DMS79 treated with DMSO at 0.1 percent for 48 hours (cell line): ENCODE measurements around the gene ABCB10.
"Not testable (repeated sequence)": the region's sequence is repeated elsewhere in the genome, so short reads cannot be mapped to it uniquely, and the experiment has no call there.

Experiments
- DNase-seq: peaks from one replicate; lab custom pipeline; 2025; lab: John Stamatoyannopoulos, UW

The ABCB10 gene

DNA sequence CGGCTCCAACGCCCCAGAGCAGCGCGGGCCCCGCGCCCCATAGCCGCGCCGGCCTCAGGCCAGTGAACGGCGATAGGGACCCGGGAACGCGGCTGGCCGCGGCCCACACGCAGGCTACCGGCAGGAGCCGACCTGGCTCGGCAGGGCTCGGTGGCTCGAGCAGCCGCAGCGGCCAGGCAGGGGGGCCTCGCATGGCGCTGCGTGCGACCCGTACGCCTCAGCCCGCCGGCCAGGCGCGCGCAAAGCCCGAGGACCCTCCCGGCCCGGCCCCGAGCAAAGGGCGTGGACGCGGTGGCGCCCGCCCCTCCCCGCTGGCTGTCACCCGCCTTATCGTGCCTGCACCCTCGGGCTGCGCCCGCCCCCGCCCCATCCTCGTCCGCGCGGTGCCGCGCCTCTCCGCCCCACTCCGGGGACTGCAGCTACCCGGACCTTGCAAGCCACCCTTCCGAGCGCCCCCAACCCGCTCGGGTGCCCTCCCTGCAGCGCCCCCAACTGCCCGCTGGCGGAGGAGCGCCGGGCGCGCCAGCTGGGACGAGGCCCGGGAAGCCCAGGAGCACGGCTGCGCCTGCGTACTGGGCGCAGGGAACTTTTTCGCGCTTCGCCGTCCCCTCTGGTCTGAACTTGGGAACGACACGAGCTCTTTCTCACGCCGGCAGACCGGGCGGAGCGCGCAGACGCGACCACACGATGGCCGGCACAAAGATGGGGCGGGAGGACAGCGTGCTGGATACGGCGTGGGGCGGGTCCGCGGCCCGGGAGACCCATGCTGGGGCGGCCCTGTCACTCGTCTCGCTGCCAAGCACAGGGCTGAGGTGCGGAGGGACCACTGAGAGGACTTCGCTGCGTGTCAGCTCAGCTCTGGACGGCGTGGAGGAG is at the start of gene ABCB10:
Gene ABCB10 (minus strand): TSS at position 248 of the 876 bp plus-strand sequence. CDS start 55 bp downstream, at position 193.
- peak; percentile 94 for DNase-seq

- DNase-seq: no peak
These were observed 48.9 kb upstream of the ABCB10 start for GRCh38 chr1:229607370-229607769.

DNA sequence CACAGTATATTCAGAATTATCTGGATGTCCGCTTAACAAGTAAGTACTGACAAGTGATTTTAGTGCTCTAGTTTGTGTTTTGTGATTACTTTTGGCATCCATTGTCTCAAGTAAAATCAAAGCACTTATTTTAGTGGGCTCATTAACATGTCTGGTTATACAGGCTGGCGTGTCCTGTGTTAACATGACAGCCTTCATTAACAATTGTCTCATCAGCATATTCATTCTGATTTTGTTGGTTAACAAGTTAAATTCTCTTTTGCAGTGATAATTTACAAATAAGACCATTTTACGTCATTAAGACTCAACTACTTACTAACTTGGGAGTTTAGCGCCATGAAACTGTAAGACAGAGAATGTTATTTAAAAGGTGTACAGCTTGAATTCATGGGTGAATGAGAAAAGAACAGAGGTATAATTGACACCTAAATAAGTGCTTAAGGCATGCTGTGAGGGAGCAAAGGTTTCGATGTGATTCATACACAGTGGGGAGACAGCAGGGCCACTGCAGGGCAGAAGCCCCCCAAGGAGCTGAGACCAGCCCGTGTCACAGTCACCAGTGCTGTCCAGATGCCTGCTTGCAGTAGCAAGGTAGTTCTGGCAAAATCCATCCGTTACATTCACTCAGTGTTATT is 45.0 kb upstream of the ABCB10 start:
- no peak for DNase-seq

- DNase-seq: no peak
These were observed 41.7 kb upstream of the ABCB10 start for GRCh38 chr1:229600229-229600628.

DNA sequence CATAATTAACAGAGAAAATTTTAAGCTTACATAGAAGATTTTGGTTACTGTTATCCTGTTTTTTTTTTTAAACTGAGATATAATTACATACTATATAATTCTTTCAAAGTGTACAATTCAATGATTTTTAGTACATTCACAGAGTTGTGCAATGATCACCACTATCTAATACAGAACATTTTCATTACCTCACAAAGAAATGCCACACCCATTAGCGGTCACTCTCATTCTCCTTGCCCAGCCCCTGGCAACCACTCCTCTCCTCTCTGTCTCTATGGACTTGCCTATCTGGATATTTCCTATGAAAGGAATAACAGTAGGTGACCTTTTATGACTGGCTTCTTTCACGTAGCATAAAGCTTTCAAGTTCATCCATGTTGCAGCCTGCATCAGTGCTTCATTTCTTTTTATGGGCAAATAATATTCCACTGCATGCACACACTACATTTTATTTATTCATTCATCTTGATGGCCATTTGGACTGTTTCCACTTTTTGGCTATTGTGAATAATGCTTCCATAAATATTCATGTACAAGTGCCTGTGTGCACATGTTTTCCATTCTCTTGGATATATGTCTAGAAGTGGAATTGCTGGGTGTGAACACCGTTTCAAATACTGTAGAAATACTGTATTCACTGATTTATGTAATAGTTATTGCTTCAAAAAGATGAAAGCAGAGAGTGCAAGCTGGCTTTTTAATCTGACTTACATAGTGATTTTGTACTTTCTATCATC is 40.9 kb upstream of the ABCB10 start:
- DNase-seq: no peak

DNA sequence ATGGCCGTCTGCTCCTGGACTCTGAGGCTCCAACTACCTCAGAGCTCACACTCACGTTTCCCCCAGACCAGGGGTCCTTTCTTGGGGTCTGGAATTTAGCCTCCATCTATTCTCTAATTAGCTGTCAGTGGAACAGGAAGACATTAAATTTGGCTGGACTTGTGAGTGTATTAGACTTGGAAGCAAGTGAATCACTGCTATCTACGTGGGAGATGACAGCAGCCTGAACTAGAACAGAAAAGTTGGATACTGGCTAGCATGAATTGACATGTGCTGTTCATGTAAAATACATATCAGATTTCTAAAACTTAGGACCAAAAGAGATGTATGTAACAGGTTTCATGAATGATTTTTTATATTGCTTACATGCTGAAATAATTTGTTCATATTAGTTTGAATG is 39.4 kb upstream of the ABCB10 start:
- no peak for DNase-seq

DNA sequence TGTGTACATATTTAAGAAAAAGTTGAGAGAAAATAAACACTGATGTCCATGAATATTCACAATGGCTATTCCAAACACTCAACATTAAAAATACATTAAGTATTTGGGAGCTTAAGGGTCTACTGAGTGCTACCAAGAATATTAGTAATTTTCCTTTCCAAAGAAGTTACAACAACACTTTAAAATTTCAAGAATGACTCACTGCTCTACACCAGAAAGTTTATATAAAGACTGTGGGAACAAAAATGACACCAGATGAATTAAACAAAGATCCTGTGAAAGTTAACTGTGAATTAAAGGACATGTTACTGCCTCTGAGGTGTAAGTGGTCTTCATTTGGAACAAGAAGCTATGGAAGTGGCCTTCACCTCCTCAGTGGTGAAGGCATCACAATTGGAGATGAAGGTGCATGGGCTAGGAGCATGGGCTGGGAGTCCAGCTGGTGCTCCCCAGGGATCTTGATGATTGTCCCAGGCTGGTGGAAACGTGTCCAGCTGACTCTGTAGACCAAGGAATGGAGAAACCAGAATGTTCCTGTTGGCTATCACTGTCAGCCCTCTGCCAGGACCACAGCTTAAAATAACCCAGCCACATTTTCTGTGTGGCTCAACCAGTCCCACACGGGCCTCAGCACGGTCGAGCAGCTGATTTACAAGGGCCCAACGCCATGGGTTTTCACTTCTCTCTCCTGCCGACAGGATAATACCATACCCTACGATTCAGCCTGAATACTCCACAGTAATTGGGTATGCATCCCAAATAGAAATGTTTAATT is 38.6 kb upstream of the ABCB10 start:
- no peak for DNase-seq

GRCh38 chr1:229595876-229596275 is 37.4 kb upstream of the ABCB10 start:
- not testable (repeated sequence) for DNase-seq

- DNase-seq: no peak
These were observed 35.9 kb upstream of the ABCB10 start for GRCh38 chr1:229594227-229595008.

GRCh38 chr1:229593800-229594199 is 35.3 kb upstream of the ABCB10 start:
- no peak for DNase-seq

- DNase-seq: no peak
These were observed 31.6 kb upstream of the ABCB10 start for GRCh38 chr1:229590119-229590518.

- no peak for DNase-seq
These were observed 26.8 kb upstream of the ABCB10 start for GRCh38 chr1:229585338-229585737.

DNA sequence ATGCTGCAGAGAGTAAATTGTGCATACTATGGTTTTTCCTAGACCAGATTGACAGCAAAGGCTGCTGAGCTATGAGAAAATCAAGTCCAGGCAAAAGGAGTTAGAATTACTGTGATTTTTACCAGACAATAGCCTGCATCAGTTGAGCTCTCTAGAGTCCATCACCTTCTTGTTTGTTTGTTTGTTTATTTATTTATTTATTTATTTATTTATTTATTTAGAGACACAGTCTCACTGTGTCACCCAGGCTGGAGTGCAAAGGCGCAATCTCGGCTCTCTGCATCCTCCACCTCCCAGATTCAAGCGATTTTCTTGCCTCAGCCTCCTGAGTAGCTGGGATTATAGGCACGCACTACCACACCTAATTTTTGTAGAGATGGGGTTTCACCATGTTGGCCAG is 24.2 kb upstream of the ABCB10 start:
- no peak for DNase-seq

- peak; percentile 70 for DNase-seq
These were observed 23.6 kb upstream of the ABCB10 start for GRCh38 chr1:229582011-229582694.

DNA sequence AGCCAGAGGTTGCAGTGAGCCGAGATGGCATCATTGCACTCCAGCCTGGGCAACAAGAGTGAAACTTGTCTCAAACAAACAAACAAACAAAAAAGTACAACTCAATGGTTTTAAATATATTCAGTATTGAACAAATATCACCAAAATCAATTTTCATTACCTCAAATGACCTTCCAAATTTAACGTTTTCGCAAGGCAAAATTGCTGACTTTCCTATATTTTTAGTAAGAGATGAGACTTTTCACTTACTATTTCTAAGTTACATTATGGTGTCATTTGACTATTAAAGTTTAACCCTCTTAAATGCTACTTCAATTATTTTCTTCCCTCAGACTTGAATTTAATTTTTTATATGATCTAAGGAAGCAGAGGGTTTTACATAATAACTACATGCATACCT is 23.0 kb upstream of the ABCB10 start:
- DNase-seq: no peak

- DNase-seq: peak; percentile 83
These were observed 20.7 kb upstream of the ABCB10 start for GRCh38 chr1:229579059-229579673.

DNA sequence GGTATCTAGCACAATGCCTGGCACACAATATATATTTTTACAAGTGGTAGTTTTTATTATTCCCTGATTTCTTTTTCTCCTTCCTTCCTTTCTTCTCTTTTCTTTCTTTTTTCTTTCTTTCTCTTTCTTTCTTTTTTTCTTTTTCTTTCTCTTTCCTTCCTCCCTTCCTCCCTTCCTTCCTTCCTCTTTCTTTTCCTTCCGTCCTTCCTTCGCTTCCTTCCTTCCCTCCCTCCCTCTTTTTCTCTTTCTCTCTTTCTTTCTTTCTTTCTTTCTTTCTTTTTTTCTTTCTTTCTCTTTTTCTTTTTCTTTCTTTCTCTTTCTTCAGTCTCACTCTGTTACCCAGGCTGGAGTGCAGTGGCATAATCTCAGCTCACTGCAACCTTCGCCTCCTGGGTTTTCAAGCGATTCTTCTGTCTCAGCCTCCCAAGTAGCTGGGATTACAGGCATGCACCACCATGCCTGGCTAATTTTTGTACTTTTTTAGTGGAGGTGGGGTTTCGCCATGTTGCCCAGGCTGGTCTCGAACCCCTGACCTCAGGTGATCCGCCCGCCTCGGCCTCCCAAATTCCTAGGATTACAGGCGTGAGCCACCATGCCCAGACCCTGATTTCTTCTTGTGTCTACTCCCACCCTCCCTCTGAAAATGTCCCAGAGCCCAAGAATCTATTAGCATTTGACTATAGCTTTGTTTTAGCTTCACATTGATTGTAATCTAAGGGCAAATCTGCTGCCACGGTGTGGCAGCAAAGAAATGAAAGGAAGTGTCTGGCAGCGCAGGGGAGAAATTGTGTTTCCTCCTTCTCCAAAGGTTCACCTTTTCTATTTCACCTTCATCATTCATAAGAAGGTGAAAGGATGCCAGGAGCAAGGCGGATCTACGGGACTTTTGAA is 19.9 kb upstream of the ABCB10 start:
- DNase-seq: no peak

DNA sequence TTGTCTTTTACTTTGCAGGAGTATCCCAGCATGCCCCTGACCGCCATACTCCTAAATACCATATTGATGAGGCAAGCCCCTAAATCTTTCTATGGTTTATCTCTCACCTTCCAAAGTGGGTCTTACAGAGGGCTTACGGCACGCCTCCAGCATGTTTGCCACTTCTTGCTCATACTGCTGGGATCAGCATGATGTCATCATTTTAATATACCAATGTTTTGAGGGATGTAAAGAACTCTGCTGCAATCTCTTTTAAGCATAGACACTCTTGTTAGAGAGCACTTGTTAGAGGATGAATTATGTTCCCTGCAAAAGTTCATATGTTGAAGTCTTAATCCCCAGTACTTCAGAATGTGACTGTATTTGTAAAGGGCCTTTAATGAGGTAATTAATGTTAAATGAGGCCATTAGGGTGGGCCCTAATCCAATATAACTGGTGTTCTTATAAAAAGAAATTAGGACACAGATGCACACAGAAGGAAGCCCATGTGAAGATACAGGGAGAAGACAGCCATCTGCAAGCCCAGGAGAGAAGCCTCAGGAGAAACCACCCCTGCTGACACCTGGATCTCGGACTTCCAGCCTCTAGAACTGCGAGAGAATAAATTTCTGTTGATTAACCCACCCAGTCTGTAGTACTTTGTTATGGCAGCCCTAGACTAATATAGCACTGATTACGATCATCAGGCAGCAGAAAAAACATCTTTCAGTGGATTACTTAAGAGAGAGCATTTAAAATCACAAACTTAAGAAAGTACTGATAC is 16.4 kb upstream of the ABCB10 start:
- no peak for DNase-seq
